ENCODE data around the gene SLC29A4. TPM values are rescaled to one million over a fixed set of nuclear protein-coding genes. Genes with fewer than 3 reads are reported as not detected.

SLC29A4 gene
- total RNA-seq, 1 experiment from 2014 or later, result 0.56 TPM

- CTCF ChIA-PET, result no interaction called here
- BruUV-seq (replicated peaks), result no TSS peak
- H3K4me3 Mint-ChIP-seq (ENCODE audit: unreplicated experiment), result no peak overlapping the region
- DNase-seq (ENCODE audit: unreplicated experiment), result no peak
- no peaks in the 10 kb centered on the region for H3K9me3 Mint-ChIP-seq (ENCODE audit: unreplicated experiment)
- intact Hi-C loops (cut with micrococcal nuclease), result no loop called here
- no peak overlapping the region for H3K27ac Mint-ChIP-seq (ENCODE audit: low read depth, unreplicated experiment)
- H3K4me1 Mint-ChIP-seq (ENCODE audit: insufficient read depth, unreplicated experiment), result peaks cover 12% of the 10 kb centered on the region
- TF ChIP-seq CTCF (IDR thresholded peaks at IDR 0.05; ENCODE audit: unreplicated experiment), result no peak
- peaks cover 84% of the 10 kb centered on the region for H3K36me3 Mint-ChIP-seq (ENCODE audit: insufficient read depth, unreplicated experiment)
- POLR2A ChIA-PET, result interaction anchor here (0.5 kb wide), 1 partner anchor 297 kb away, joined by 3 read pairs; no protein-coding TSS in a partner anchor
- H3K27me3 Mint-ChIP-seq (ENCODE audit: insufficient read depth, unreplicated experiment), result no peaks in the 10 kb centered on the region
Observed at GRCh38 chr7:5351507-5352265, 68.9 kb downstream of the SLC29A4 start.

- Mint-ChIP-seq H3K4me3 (ENCODE audit: unreplicated experiment) (no peak overlapping the region), H3K27ac (ENCODE audit: low read depth, unreplicated experiment) (no peak overlapping the region), H3K36me3 (ENCODE audit: insufficient read depth, unreplicated experiment) (peaks cover 93% of the 10 kb centered on the region), H3K4me1 (ENCODE audit: insufficient read depth, unreplicated experiment) (peaks cover 12% of the 10 kb centered on the region), H3K27me3 (ENCODE audit: insufficient read depth, unreplicated experiment) (no peaks in the 10 kb centered on the region), H3K9me3 (ENCODE audit: unreplicated experiment) (no peaks in the 10 kb centered on the region)
- CTCF ChIA-PET, result interaction anchor here (0.6 to 4.1 kb wide), 2 partner anchors 14 to 709 kb away, joined by 4 to 21 read pairs; no protein-coding TSS in a partner anchor
- DNase-seq (ENCODE audit: unreplicated experiment), result no peak
- POLR2A ChIA-PET, result no interaction called here
- TF ChIP-seq CTCF (IDR thresholded peaks at IDR 0.05; ENCODE audit: unreplicated experiment), result no peak
- no TSS peak for BruUV-seq (replicated peaks)
- intact Hi-C loops (cut with micrococcal nuclease), result no loop called here
Observed at GRCh38 chr7:5352440-5353010, 69.8 kb downstream of the SLC29A4 start.

- Mint-ChIP-seq H3K27me3 (ENCODE audit: insufficient read depth, unreplicated experiment) (no peaks in the 10 kb centered on the region), H3K27ac (ENCODE audit: low read depth, unreplicated experiment) (peak overlapping the region; percentile 79), H3K4me1 (ENCODE audit: insufficient read depth, unreplicated experiment) (peaks cover 12% of the 10 kb centered on the region), H3K9me3 (ENCODE audit: unreplicated experiment) (no peaks in the 10 kb centered on the region), H3K36me3 (ENCODE audit: insufficient read depth, unreplicated experiment) (peaks cover 98% of the 10 kb centered on the region), H3K4me3 (ENCODE audit: unreplicated experiment) (no peak overlapping the region)
- no peak for DNase-seq (ENCODE audit: unreplicated experiment)
- CTCF ChIA-PET, result interaction anchor here (0.6 to 4.1 kb wide), 5 partner anchors 11 to 115 kb away, joined by 3 to 21 read pairs (median 5); no protein-coding TSS in a partner anchor
- POLR2A ChIA-PET, result interaction anchor here (0.6 to 1.3 kb wide), 5 partner anchors 11 to 510 kb away, joined by 3 read pairs; no protein-coding TSS in a partner anchor
- intact Hi-C loops (cut with micrococcal nuclease), result no loop called here
- no TSS peak for BruUV-seq (replicated peaks)
- no peak for TF ChIP-seq CTCF (IDR thresholded peaks at IDR 0.05; ENCODE audit: unreplicated experiment)
Observed at GRCh38 chr7:5354460-5355232, 71.9 kb downstream of the SLC29A4 start.

Other genes starting within 250 kb of the SLC29A4 start
- 14.4 and 14.6 TPM in 2 replicates for gene RBAK, start 237.1 kb upstream of the SLC29A4 start, total RNA-seq (2022)
- 47.1 and 53.9 TPM in 2 replicates for gene WIPI2, start 92.7 kb upstream of the SLC29A4 start, total RNA-seq (2022)
- 120 and 132 TPM in 2 replicates for gene TNRC18, start 140.9 kb downstream of the SLC29A4 start, total RNA-seq (2022)
- 15.7 and 19.5 TPM in 2 replicates for gene FBXL18, start 230.9 kb downstream of the SLC29A4 start, total RNA-seq (2022)
- 1,855 and 2,659 TPM in 2 replicates for gene ACTB, start 247.7 kb downstream of the SLC29A4 start, total RNA-seq (2022)